HepG2 (cell line): ENCODE data around the gene ALDH4A1. TPM values are rescaled to one million over a fixed set of nuclear protein-coding genes. Genes with fewer than 3 reads are reported as not detected.

Source experiments
- ARHGAP35 ChIP-seq: sonication (generic); formaldehyde crosslinking; IDR thresholded peaks from 2 replicates; pipeline ENCODE4 v1.9.0; 2022; ENCODE audit warnings: mild to moderate bottlenecking, inconsistent platforms, moderate library complexity, missing genetic modification reagents, borderline replicate concordance
- ATF7-NPFF ChIP-seq: sonication (generic); formaldehyde crosslinking; IDR thresholded peaks from 2 replicates; pipeline ENCODE4 v1.8.1; 2023; ENCODE audit warnings: mild to moderate bottlenecking, low read depth, missing genetic modification reagents, moderate library complexity
- BCL6 ChIP-seq: IDR thresholded peaks from 2 replicates; pipeline ENCODE4 v1.6.1; 2016; ENCODE audit warnings: missing genetic modification reagents, missing compliant biosample characterization
- GFI1 ChIP-seq: sonication (generic); formaldehyde crosslinking; IDR thresholded peaks from 2 replicates; pipeline ENCODE4 v1.5.0; 2020; ENCODE audit warnings: missing genetic modification reagents, mild to moderate bottlenecking, borderline replicate concordance
- MED1 ChIP-seq: sonication (generic); formaldehyde crosslinking; IDR thresholded peaks from 2 replicates; pipeline ENCODE4 v1.4.0; 2020; ENCODE audit warnings: missing genetic modification reagents
- SMARCC2 ChIP-seq: fragments of 450-650 bp; IDR thresholded peaks from 2 replicates; pipeline ENCODE4 v1.6.1; 2017; ENCODE audit warnings: antibody characterized with exemption, mild to moderate bottlenecking
- SMARCE1 ChIP-seq: fragments of 450-650 bp; IDR thresholded peaks from 2 replicates; pipeline ENCODE4 v1.6.1; 2017; ENCODE audit warnings: borderline replicate concordance
- SRY ChIP-seq: sonication (generic); formaldehyde crosslinking; IDR thresholded peaks from 2 replicates; pipeline ENCODE4 v1.8.0; 2022; ENCODE audit warnings: mild to moderate bottlenecking, missing genetic modification reagents
- TOE1 ChIP-seq: sonication (generic); formaldehyde crosslinking; IDR thresholded peaks from 2 replicates; pipeline ENCODE4 v1.4.0; 2020; ENCODE audit warnings: mild to moderate bottlenecking, missing genetic modification reagents
- ZFP1 ChIP-seq: IDR thresholded peaks from 2 replicates; pipeline ENCODE4 v1.6.1; 2016
- ZNF101 ChIP-seq: sonication (generic); formaldehyde crosslinking; IDR thresholded peaks from 2 replicates; pipeline ENCODE4 v1.4.0; 2020; ENCODE audit warnings: mild to moderate bottlenecking, low read depth, missing genetic modification reagents, borderline replicate concordance
- ZNF24 ChIP-seq: fragments of 450-650 bp; IDR thresholded peaks from 2 replicates; pipeline ENCODE4 v1.6.1; 2017; ENCODE audit warnings: antibody characterized with exemption, mild to moderate bottlenecking
- ZNF615 ChIP-seq: sonication (generic); formaldehyde crosslinking; IDR thresholded peaks from 2 replicates; pipeline ENCODE4 v1.5.0; 2020; ENCODE audit warnings: mild to moderate bottlenecking, missing genetic modification reagents, borderline replicate concordance
- polyA plus RNA-seq, 8 experiments: library from polyadenylated mRNA; depleted of rRNA in 3 of 8; stranded (reverse) in 7 of 8; unstranded in 1 of 8; fragments of >200 nt; fragmentation: Illumina TruSeq in 4 of 8; extraction: Trizol in 4 of 8; gene quantifications; 2 replicates each; pipeline versions ENCODE4 v1.2.1 to v1.2.3, GENCODE V29; 2011 to 2016; ENCODE audit warnings: low read depth in 4 of 8, missing spikeins in 1 of 8, mixed read lengths in 1 of 8; ENCODE audit not compliant: insufficient read depth in 1 of 8
- total RNA-seq, 5 experiments: library from RNA; depleted of rRNA; stranded (reverse); fragments of >200 nt; fragmentation: Illumina TruSeq; extraction: Trizol; gene quantifications; 2 replicates each; pipeline ENCODE4 v1.2.3, GENCODE V29; 2016; ENCODE audit warnings: low read depth in 1 of 5
- TF ChIP-seq, protein P1 (sequence below): sonication (generic); formaldehyde crosslinking; IDR thresholded peaks from 2 replicates; pipeline ENCODE4 v1.4.0; 2020; ENCODE audit warnings: mild to moderate bottlenecking, missing genetic modification reagents
- TF ChIP-seq, protein P2 (sequence below): sonication (generic); formaldehyde crosslinking; conservative IDR thresholded peaks from 2 replicates; pipeline ENCODE4 v1.4.0; 2020; ENCODE audit warnings: missing genetic modification reagents
- TF ChIP-seq, protein P3 (sequence below): sonication (generic); formaldehyde crosslinking; IDR thresholded peaks from 2 replicates; pipeline ENCODE4 v1.4.0; 2020; ENCODE audit warnings: mild to moderate bottlenecking, low read depth, missing genetic modification reagents
- TF ChIP-seq, protein P4 (sequence below): IDR thresholded peaks from 2 replicates; pipeline ENCODE4 v1.6.1; 2016; ENCODE audit warnings: mild to moderate bottlenecking, missing biosample characterization, missing genetic modification reagents
- TF ChIP-seq, protein P5 (sequence below): sonication (generic); formaldehyde crosslinking; IDR thresholded peaks from 2 replicates; pipeline ENCODE4 v1.4.0; 2020; ENCODE audit warnings: low read depth, mild to moderate bottlenecking, missing genetic modification reagents
- TF ChIP-seq, protein P6 (sequence below): sonication (generic); formaldehyde crosslinking; IDR thresholded peaks from 2 replicates; pipeline ENCODE4 v1.4.0; 2020; ENCODE audit warnings: missing genetic modification reagents; ENCODE audit errors: not compliant biosample characterization
- TF ChIP-seq, protein P7 (sequence below): sonication (generic); formaldehyde crosslinking; IDR thresholded peaks from 2 replicates; pipeline ENCODE4 v1.8.0; 2022; ENCODE audit warnings: mild to moderate bottlenecking, missing genetic modification reagents, moderate library complexity

The ALDH4A1 gene
- total and polyA plus RNA-seq, 2 of the 13 experiments (the other 11 are each of a cell fraction or from before 2014, with no cell fraction given) = 76.4 to 240 TPM

DNA sequence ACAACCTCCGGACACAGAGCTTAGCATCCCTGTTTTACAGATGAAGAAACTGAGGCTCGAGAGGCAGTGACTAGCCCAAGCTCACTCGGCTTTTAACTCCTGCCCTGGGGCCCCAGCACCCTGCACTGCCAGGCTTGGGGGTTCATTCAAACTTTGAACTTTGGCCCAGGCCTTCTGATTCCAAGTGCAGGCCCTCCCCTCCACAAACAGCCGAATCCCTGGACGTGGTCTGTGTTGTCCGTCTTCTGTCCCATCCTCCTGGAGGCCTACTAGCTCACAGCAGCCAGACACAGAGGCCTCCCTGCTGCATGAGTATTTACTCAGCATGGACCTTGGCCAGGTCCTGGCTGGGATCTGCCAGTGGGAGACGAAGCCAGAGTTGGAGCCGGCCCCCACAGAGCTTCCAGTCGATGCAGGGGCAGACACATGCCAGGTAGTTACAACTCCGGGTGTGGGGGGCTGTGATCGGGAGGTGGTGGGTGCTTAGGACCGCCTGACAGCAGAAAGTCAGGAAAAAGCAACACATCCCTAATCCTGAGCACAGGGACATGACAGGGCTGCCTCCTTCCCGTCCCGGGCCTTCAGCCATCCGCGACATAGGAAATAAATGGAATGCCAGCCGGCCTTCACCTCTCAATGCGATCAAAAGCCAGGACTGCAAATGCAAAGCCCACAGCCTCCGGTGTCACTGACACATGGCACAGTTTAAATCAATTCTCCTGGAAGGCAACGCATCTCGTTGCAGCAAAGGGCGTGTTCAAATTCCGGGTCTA is 46.7 kb upstream of the ALDH4A1 start (continued):
- TF ChIP-seq, protein P1, sequence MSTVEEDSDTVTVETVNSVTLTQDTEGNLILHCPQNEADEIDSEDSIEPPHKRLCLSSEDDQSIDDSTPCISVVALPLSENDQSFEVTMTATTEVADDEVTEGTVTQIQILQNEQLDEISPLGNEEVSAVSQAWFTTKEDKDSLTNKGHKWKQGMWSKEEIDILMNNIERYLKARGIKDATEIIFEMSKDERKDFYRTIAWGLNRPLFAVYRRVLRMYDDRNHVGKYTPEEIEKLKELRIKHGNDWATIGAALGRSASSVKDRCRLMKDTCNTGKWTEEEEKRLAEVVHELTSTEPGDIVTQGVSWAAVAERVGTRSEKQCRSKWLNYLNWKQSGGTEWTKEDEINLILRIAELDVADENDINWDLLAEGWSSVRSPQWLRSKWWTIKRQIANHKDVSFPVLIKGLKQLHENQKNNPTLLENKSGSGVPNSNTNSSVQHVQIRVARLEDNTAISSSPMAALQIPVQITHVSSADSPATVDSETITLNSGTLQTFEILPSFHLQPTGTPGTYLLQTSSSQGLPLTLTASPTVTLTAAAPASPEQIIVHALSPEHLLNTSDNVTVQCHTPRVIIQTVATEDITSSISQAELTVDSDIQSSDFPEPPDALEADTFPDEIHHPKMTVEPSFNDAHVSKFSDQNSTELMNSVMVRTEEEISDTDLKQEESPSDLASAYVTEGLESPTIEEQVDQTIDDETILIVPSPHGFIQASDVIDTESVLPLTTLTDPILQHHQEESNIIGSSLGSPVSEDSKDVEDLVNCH (CRISPR knock-in tag) = no peak
- TF ChIP-seq ARHGAP35 (no peak; the same call in 1 of the 2 replicates), ZNF101 (CRISPR knock-in tag) (no peak), ZNF615 (CRISPR knock-in tag) (no peak), GFI1 (CRISPR knock-in tag) (peak; percentile 61; the same call in 1 of the 2 replicates), TOE1 (CRISPR knock-in tag) (no peak), ATF7-NPFF (CRISPR knock-in tag) (no peak), SRY (peak; percentile 76; the same call in 1 of the 2 replicates), SMARCC2 (no peak), MED1 (CRISPR knock-in tag) (peak; percentile 90), SMARCE1 (no peak), ZFP1 (CRISPR knock-in tag) (0 out of 2 replicates have a peak, but pooled peaks have one; percentile 63), ZNF24 (no peak), BCL6 (peak; percentile 63; the same call in 1 of the 2 replicates)
- TF ChIP-seq, protein P2, sequence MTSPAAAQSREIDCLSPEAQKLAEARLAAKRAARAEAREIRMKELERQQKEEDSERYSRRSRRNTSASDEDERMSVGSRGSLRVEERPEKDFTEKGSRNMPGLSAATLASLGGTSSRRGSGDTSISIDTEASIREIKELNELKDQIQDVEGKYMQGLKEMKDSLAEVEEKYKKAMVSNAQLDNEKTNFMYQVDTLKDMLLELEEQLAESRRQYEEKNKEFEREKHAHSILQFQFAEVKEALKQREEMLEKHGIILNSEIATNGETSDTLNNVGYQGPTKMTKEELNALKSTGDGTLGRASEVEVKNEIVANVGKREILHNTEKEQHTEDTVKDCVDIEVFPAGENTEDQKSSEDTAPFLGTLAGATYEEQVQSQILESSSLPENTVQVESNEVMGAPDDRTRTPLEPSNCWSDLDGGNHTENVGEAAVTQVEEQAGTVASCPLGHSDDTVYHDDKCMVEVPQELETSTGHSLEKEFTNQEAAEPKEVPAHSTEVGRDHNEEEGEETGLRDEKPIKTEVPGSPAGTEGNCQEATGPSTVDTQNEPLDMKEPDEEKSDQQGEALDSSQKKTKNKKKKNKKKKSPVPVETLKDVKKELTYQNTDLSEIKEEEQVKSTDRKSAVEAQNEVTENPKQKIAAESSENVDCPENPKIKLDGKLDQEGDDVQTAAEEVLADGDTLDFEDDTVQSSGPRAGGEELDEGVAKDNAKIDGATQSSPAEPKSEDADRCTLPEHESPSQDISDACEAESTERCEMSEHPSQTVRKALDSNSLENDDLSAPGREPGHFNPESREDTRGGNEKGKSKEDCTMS (CRISPR knock-in tag) = no peak
- TF ChIP-seq, protein P3, sequence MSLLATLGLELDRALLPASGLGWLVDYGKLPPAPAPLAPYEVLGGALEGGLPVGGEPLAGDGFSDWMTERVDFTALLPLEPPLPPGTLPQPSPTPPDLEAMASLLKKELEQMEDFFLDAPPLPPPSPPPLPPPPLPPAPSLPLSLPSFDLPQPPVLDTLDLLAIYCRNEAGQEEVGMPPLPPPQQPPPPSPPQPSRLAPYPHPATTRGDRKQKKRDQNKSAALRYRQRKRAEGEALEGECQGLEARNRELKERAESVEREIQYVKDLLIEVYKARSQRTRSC (CRISPR knock-in tag) = no peak
- TF ChIP-seq, protein P4, sequence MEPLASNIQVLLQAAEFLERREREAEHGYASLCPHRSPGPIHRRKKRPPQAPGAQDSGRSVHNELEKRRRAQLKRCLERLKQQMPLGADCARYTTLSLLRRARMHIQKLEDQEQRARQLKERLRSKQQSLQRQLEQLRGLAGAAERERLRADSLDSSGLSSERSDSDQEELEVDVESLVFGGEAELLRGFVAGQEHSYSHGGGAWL (CRISPR knock-in tag) = peak; percentile 53; the same call in 1 of the 2 replicates
- TF ChIP-seq, protein P5, sequence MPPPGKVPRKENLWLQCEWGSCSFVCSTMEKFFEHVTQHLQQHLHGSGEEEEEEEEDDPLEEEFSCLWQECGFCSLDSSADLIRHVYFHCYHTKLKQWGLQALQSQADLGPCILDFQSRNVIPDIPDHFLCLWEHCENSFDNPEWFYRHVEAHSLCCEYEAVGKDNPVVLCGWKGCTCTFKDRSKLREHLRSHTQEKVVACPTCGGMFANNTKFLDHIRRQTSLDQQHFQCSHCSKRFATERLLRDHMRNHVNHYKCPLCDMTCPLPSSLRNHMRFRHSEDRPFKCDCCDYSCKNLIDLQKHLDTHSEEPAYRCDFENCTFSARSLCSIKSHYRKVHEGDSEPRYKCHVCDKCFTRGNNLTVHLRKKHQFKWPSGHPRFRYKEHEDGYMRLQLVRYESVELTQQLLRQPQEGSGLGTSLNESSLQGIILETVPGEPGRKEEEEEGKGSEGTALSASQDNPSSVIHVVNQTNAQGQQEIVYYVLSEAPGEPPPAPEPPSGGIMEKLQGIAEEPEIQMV (CRISPR knock-in tag) = 0 out of 2 replicates have a peak, but pooled peaks have one; percentile 79
- TF ChIP-seq, protein P6, sequence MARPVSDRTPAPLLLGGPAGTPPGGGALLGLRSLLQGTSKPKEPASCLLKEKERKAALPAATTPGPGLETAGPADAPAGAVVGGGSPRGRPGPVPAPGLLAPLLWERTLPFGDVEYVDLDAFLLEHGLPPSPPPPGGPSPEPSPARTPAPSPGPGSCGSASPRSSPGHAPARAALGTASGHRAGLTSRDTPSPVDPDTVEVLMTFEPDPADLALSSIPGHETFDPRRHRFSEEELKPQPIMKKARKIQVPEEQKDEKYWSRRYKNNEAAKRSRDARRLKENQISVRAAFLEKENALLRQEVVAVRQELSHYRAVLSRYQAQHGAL = peak; percentile 85
- TF ChIP-seq, protein P7, sequence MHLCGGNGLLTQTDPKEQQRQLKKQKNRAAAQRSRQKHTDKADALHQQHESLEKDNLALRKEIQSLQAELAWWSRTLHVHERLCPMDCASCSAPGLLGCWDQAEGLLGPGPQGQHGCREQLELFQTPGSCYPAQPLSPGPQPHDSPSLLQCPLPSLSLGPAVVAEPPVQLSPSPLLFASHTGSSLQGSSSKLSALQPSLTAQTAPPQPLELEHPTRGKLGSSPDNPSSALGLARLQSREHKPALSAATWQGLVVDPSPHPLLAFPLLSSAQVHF (CRISPR knock-in tag) = 0 out of 2 replicates have a peak, but pooled peaks have one; percentile 34
